ENCODE measurements around the gene RTEL1. TPM values are rescaled to one million over a fixed set of nuclear protein-coding genes. Genes with fewer than 3 reads are reported as not detected.
"Not testable (repeated sequence)": the region's sequence is repeated elsewhere in the genome, so short reads cannot be mapped to it uniquely, and the experiment has no call there.

Gene RTEL1
- total RNA-seq, 1 donor from 2014 or later = 20.2 TPM

DNA sequence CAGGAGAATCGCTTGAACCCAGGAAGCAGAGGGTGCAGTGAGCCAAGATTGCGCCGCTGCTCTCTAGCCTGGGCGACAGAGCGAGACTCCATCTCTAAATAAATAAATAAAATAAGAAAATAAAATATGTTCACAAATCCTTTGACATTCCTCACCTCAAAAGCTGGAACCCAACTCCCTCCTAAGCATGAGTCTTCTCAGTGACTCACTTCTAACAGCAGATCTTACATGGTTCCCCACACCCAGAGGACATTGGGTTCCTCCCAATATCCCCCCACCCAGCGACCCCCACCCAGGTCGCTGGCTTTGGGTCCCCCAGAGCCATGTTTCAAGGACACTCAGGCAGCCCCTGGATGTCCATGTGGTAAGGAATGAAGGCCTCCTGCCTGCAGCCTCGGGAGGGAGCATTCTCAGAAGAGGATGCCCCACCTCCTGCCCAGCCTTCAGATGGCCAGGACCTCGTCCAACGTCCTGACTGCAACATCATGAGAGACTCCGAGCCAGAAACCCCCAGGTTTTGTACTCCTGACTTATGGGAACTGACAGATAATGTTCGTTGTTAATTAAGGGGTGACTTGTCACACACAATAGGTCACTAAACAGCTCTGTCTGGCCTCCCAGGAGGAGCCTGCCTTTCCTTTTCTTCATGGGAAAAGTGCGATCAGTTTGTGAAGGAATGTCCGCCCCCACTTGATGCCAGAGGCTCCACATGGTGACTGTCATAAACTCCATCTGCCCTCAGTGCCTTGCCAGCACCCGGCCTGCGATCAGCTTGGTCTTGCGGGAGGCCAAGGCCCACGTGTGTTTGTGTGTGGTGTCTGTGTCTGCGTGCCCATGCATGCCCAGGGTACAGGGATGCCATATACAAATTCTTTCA lies 21.1 kb upstream of the RTEL1 start:
- DNase-seq (ENCODE audit: low spot score) = no peak
- Mint-ChIP-seq H3K36me3 (ENCODE audit: low read depth, unreplicated experiment) (no peaks in the 10 kb centered on the region), H3K27me3 (ENCODE audit: unreplicated experiment) (peaks cover 3% of the 10 kb centered on the region), H3K4me3 (ENCODE audit: unreplicated experiment) (no peak overlapping the region), H3K27ac (ENCODE audit: unreplicated experiment) (no peak overlapping the region), H3K9me3 (ENCODE audit: unreplicated experiment) (no peaks in the 10 kb centered on the region), H3K4me1 (ENCODE audit: unreplicated experiment) (no peaks in the 10 kb centered on the region)
- TF ChIP-seq, protein P1, sequence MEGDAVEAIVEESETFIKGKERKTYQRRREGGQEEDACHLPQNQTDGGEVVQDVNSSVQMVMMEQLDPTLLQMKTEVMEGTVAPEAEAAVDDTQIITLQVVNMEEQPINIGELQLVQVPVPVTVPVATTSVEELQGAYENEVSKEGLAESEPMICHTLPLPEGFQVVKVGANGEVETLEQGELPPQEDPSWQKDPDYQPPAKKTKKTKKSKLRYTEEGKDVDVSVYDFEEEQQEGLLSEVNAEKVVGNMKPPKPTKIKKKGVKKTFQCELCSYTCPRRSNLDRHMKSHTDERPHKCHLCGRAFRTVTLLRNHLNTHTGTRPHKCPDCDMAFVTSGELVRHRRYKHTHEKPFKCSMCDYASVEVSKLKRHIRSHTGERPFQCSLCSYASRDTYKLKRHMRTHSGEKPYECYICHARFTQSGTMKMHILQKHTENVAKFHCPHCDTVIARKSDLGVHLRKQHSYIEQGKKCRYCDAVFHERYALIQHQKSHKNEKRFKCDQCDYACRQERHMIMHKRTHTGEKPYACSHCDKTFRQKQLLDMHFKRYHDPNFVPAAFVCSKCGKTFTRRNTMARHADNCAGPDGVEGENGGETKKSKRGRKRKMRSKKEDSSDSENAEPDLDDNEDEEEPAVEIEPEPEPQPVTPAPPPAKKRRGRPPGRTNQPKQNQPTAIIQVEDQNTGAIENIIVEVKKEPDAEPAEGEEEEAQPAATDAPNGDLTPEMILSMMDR (IDR thresholded peaks at IDR 0.05; ENCODE audit: unreplicated experiment) = no peak

DNA sequence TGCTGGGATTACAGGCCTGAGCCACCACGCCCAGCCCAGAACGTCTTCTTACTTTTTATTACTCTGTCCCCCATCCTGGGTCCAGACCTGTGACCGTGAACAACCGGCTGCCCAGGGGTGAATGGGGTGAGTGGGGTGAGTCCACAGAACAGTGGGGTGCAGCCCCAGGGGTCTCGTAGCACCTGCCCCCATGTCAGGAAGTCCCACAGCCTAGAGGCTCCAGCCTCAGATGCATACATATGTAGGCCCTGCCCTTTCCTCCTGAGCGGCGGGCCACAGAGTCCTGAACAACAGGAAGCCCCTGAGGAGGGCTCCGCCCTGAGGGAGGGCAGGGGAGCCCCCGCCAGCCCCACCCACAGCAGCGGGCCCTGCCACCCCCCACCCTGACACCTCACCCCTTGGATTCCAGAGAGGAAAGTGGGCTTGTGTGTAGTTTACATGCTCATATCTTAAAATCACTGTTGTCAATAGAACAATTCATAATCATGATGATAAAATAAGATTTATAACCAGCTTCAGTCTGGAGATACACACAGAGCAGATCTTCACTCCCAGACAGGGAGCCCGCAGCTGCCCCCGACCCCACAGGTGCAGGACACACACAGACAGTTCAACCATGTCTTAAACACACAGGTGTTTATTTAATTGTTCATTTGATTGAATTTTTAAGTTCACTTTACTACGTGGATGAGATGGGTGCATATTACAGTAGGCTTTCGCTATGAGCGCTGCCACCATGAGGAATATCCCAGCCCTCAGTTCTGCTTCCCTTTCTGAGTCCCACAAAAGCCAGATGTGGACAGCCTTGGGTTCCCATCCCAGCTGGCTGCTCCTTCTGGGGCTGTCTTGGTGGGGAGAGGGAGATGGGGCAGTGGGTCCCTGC lies 18.8 kb upstream of the RTEL1 start:
- TF ChIP-seq, protein P1 (IDR thresholded peaks at IDR 0.05; ENCODE audit: unreplicated experiment) = no peak
- no peak for DNase-seq (ENCODE audit: low spot score)
- H3K4me1 Mint-ChIP-seq (ENCODE audit: unreplicated experiment) = peaks cover under 1% of the 10 kb centered on the region
- no peak overlapping the region for H3K27ac Mint-ChIP-seq (ENCODE audit: unreplicated experiment)
- H3K36me3 Mint-ChIP-seq (ENCODE audit: low read depth, unreplicated experiment) = peaks cover 1% of the 10 kb centered on the region
- H3K9me3 Mint-ChIP-seq (ENCODE audit: unreplicated experiment) = no peaks in the 10 kb centered on the region
- H3K27me3 Mint-ChIP-seq (ENCODE audit: unreplicated experiment) = peaks cover 7% of the 10 kb centered on the region
- H3K4me3 Mint-ChIP-seq (ENCODE audit: unreplicated experiment) = no peak overlapping the region

- H3K27me3 Mint-ChIP-seq (ENCODE audit: unreplicated experiment) = peaks cover 9% of the 10 kb centered on the region
- H3K9me3 Mint-ChIP-seq (ENCODE audit: unreplicated experiment) = no peaks in the 10 kb centered on the region
- DNase-seq (ENCODE audit: low spot score) = no peak
- H3K4me3 Mint-ChIP-seq (ENCODE audit: unreplicated experiment) = no peak overlapping the region
- H3K27ac Mint-ChIP-seq (ENCODE audit: unreplicated experiment) = no peak overlapping the region
- peaks cover 4% of the 10 kb centered on the region for H3K36me3 Mint-ChIP-seq (ENCODE audit: low read depth, unreplicated experiment)
- H3K4me1 Mint-ChIP-seq (ENCODE audit: unreplicated experiment) = peaks cover 3% of the 10 kb centered on the region
- TF ChIP-seq, protein P1 (IDR thresholded peaks at IDR 0.05; ENCODE audit: unreplicated experiment) = no peak
These were observed 18.0 kb upstream of the RTEL1 start for GRCh38 chr20:63640086-63640485.

DNA sequence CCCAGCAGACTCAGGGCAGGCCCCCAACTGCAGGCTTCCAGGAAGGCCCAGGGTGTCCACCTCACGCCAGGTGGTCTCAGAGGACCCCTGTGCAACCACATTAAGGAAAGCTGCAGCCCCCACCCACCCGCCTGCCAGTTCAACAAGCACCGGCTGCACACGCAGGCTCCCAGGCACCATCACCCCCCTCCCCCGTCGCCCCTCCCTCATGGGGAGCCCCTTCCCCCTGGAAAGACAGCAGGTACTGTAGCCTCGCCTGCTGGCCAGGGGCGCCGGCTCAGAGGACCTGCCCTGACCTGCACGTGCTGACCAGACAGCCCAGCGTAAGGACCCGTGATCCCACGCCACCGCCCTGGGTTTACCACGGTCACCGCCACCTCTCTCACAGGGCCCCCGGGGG lies 17.4 kb upstream of the RTEL1 start:
- not testable (repeated sequence) for H3K27me3 Mint-ChIP-seq (ENCODE audit: unreplicated experiment)

DNA sequence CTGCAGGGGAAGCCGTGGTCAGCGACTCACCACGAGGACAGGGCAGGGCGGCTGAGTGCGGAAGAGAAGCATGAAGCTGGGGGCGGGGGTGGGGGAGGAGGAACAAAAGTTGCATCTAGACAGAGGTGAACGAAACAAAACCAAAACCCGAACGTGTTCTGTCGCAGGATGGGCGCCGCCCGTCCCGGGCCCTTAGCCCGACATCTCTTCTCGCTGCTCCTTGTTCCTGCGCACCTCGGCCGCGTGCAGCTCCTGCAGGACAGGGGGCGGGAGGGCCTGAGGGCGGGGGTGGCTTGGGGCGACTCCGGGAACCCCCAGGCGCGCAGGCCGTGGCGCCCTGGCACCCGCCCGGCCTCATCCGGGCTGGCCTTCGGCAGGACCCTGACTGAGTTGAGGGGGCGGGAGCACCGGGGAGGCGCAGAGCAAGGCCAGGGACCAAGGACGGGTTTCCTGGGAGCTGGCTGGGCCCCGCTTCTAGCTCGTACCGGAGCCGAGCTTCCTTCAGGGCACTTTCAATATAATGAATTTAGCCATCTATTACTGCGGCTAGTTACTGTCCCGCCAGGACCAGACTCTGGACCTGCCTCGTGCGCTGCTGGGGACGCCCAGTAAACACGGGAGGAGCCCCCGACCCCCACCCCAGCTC lies 16.8 kb upstream of the RTEL1 start:
- Mint-ChIP-seq H3K27ac (ENCODE audit: unreplicated experiment) (no peak overlapping the region), H3K27me3 (ENCODE audit: unreplicated experiment) (peaks cover 9% of the 10 kb centered on the region), H3K9me3 (ENCODE audit: unreplicated experiment) (no peaks in the 10 kb centered on the region), H3K4me1 (ENCODE audit: unreplicated experiment) (peaks cover 3% of the 10 kb centered on the region), H3K4me3 (ENCODE audit: unreplicated experiment) (no peak overlapping the region), H3K36me3 (ENCODE audit: low read depth, unreplicated experiment) (peaks cover 4% of the 10 kb centered on the region)
- no peak for DNase-seq (ENCODE audit: low spot score)
- TF ChIP-seq, protein P1 (IDR thresholded peaks at IDR 0.05; ENCODE audit: unreplicated experiment) = no peak

More for the DNA sequence above, 17.4 kb upstream of the RTEL1 start:
- not testable (repeated sequence) for H3K4me3 Mint-ChIP-seq (ENCODE audit: unreplicated experiment); H3K36me3 Mint-ChIP-seq (ENCODE audit: low read depth, unreplicated experiment); H3K27ac Mint-ChIP-seq (ENCODE audit: unreplicated experiment); H3K4me1 Mint-ChIP-seq (ENCODE audit: unreplicated experiment); DNase-seq (ENCODE audit: low spot score); H3K9me3 Mint-ChIP-seq (ENCODE audit: unreplicated experiment)

Measured in endothelial cell (in vitro differentiated cells).